CD14-positive monocyte (primary cell): ENCODE measurements around the gene MUSK. TPM values are rescaled to one million over a fixed set of nuclear protein-coding genes. Genes with fewer than 3 reads are reported as not detected.

Experiments used
- DNase-seq, 3 donors: peaks; one replicate each; pipeline ENCODE4 v3.0.0-alpha.2; 2011 to 2022
- H2AFZ ChIP-seq: 2 replicates; pipeline ENCODE4 v1.6.0; 2012; ENCODE audit warnings: mild to moderate bottlenecking, low read depth, low read length, inconsistent platforms; ENCODE audit not compliant: insufficient read depth, poor library complexity, severe bottlenecking
- H3K27ac ChIP-seq, 2 donors: 1 replicate in 1 of 2; 2 replicates in 1 of 2; pipeline ENCODE4 v1.5.1; 2012 to 2013; ENCODE audit warnings: low read length in 2 of 2, control low read depth in 1 of 2, inconsistent platforms in 1 of 2, low read depth in 1 of 2, mild to moderate bottlenecking in 1 of 2
- H3K27me3 ChIP-seq, 2 donors: one replicate each; pipeline versions ENCODE4 v1.6.0 to v1.6.1; 2011 to 2013; ENCODE audit warnings: low read length in 2 of 2; ENCODE audit not compliant: control insufficient read depth in 2 of 2, insufficient read depth in 2 of 2
- H3K36me3 ChIP-seq, 2 donors: replicated peaks in 1 of 2; 1 replicate in 1 of 2; 2 replicates in 1 of 2; pipeline versions ENCODE4 v1.5.1 to v1.6.1; 2012 to 2013; ENCODE audit warnings: low read length in 2 of 2, control low read depth in 1 of 2, inconsistent platforms in 1 of 2, mild to moderate bottlenecking in 1 of 2; ENCODE audit not compliant: insufficient read depth in 2 of 2, control insufficient read depth in 1 of 2
- H3K4me1 ChIP-seq, 2 donors: 1 replicate in 1 of 2; 2 replicates in 1 of 2; pipeline versions ENCODE4 v1.5.1 to v1.6.1; 2012 to 2013; ENCODE audit warnings: low read length in 2 of 2, control low read depth in 1 of 2, inconsistent platforms in 1 of 2, mild to moderate bottlenecking in 1 of 2, moderate library complexity in 1 of 2; ENCODE audit not compliant: insufficient read depth in 2 of 2, control insufficient read depth in 1 of 2
- H3K4me2 ChIP-seq: replicated peaks from 2 replicates; pipeline ENCODE3; 2012; ENCODE audit warnings: low read length, moderate library complexity, mild to moderate bottlenecking; ENCODE audit not compliant: poor library complexity, severe bottlenecking; ENCODE audit errors: extremely low read depth
- H3K4me3 ChIP-seq, 3 experiments: fragments of 200-600 bp in 1 of 3; sonication (generic) in 1 of 3; replicated peaks in 1 of 3; 1 replicate in 2 of 3; 2 replicates in 1 of 3; pipeline ENCODE4 v1.5.1; 2011 to 2013; ENCODE audit warnings: low read length in 3 of 3, mild to moderate bottlenecking in 3 of 3, control low read depth in 2 of 3, low read depth in 2 of 3, inconsistent platforms in 1 of 3, moderate library complexity in 1 of 3
- H3K79me2 ChIP-seq: 2 replicates; pipeline ENCODE4 v1.6.0; 2012; ENCODE audit warnings: mild to moderate bottlenecking, control low read depth, inconsistent platforms, low read length, moderate library complexity; ENCODE audit not compliant: insufficient read depth
- H3K9ac ChIP-seq: 2 replicates; pipeline ENCODE4 v1.6.0; 2017; ENCODE audit warnings: low read length, mild to moderate bottlenecking; ENCODE audit not compliant: insufficient read depth, poor library complexity, severe bottlenecking
- H3K9me3 ChIP-seq, 2 donors: replicated peaks in 1 of 2; 1 replicate in 1 of 2; 2 replicates in 1 of 2; pipeline versions ENCODE4 v1.5.1 to v1.6.1; 2012 to 2013; ENCODE audit warnings: low read length in 2 of 2, control low read depth in 1 of 2; ENCODE audit not compliant: control insufficient read depth in 1 of 2, insufficient read depth in 1 of 2
- H4K20me1 ChIP-seq: 2 replicates; pipeline ENCODE4 v1.6.0; 2012; ENCODE audit warnings: mild to moderate bottlenecking, low read length, control low read depth, moderate library complexity; ENCODE audit not compliant: insufficient read depth
- H3K27ac Mint-ChIP-seq, 7 donors: one replicate each; pipeline ENCODE4 v1.8.0; 2020; ENCODE audit warnings: mild to moderate bottlenecking in 7 of 7, mixed read lengths in 7 of 7, moderate library complexity in 6 of 7, inconsistent platforms in 2 of 7
- H3K27me3 Mint-ChIP-seq, 3 donors: one replicate each; pipeline ENCODE4 v1.8.0; 2021 to 2022; ENCODE audit warnings: low read depth in 3 of 3, mild to moderate bottlenecking in 3 of 3, mixed read lengths in 3 of 3, moderate library complexity in 3 of 3, inconsistent platforms in 1 of 3
- H3K36me3 Mint-ChIP-seq, 2 donors: one replicate each; pipeline ENCODE4 v1.8.0; 2020; ENCODE audit warnings: mixed read lengths in 2 of 2, inconsistent platforms in 1 of 2, mild to moderate bottlenecking in 1 of 2
- H3K4me1 Mint-ChIP-seq: one replicate; pipeline ENCODE4 v1.8.0; 2020; ENCODE audit warnings: mild to moderate bottlenecking, mixed read lengths
- H3K4me3 Mint-ChIP-seq, 2 donors: one replicate each; pipeline ENCODE4 v1.8.0; 2020; ENCODE audit warnings: mild to moderate bottlenecking in 2 of 2, mixed read lengths in 2 of 2, moderate library complexity in 1 of 2
- H3K9me3 Mint-ChIP-seq, 7 donors: one replicate each; pipeline ENCODE4 v1.8.0; 2020 to 2022; ENCODE audit warnings: mixed read lengths in 7 of 7, mild to moderate bottlenecking in 6 of 7, moderate library complexity in 6 of 7, inconsistent platforms in 2 of 7
- WGBS: methylation state at CpG from one replicate; pipeline ENCODE4 v1.1.5; 2013; ENCODE audit warnings: missing lambda C conversion rate; ENCODE audit not compliant: insufficient coverage; 5-methylcytosine and 5-hydroxymethylcytosine counted together
- intact Hi-C, 2 donors: fragments of 100-400 bp; cut with micrococcal nuclease; formaldehyde crosslinking; loops; one replicate each; pipeline versions ENCODE4 v1.15.0 to v1.15.1; 2023
- polyA plus RNA-seq, 3 donors: library from polyadenylated mRNA; depleted of rRNA in 1 of 3; unstranded in 2 of 3; stranded (reverse) in 1 of 3; fragments of 300-500 nt in 2 of 3; fragments of >200 nt in 1 of 3; fragmentation: Illumina TruSeq in 2 of 3; gene quantifications; 1 replicate in 2 of 3; 2 replicates in 1 of 3; pipeline ENCODE4 v1.2.3, GENCODE V29; 2012 to 2021
- TF ChIP-seq, protein P1 (sequence below): fragments of 200-600 bp; IDR thresholded peaks from one replicate; pipeline ENCODE4 v1.8.0; 2022; ENCODE audit warnings: antibody characterized with exemption, mild to moderate bottlenecking

Gene MUSK
- polyA plus RNA-seq, 3 donors: not detected

DNA sequence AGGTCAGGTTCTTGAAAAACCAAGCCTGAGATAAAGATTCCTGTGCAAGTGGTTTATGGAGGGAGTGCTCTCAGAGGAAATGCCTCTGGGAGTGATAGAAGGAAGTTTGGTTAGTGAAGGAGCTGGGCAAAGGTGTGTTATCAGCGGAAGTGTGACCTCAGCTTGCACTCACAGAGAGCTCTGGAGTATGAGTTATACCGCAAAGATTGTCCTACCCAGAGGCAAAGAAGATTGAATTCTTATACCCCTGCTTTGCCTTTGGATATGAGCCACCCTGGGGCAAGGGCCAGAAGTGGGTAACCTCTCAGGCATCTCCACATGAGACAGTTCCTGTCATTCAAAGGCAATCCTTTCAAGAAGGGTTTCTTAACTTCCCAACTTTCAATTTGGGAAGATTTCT is 145.6 kb downstream of the MUSK start:
- Mint-ChIP-seq H3K27ac (no peak overlapping the region), H3K9me3 (peaks cover 2 to 13% (median 5%) of the 10 kb centered on the region in 7 donors), H3K27me3 (peaks cover 0 to 2% (median 0%) of the 10 kb centered on the region in 3 donors), H3K36me3 (no peaks in the 10 kb centered on the region), H3K4me1 (peaks cover 5% of the 10 kb centered on the region), H3K4me3 (no peak overlapping the region)
- no peak overlapping the region for H3K4me2 ChIP-seq
- no peak overlapping the region for H3K27ac ChIP-seq
- H3K9me3 ChIP-seq: no peaks in the 10 kb centered on the region
- TF ChIP-seq, protein P1, sequence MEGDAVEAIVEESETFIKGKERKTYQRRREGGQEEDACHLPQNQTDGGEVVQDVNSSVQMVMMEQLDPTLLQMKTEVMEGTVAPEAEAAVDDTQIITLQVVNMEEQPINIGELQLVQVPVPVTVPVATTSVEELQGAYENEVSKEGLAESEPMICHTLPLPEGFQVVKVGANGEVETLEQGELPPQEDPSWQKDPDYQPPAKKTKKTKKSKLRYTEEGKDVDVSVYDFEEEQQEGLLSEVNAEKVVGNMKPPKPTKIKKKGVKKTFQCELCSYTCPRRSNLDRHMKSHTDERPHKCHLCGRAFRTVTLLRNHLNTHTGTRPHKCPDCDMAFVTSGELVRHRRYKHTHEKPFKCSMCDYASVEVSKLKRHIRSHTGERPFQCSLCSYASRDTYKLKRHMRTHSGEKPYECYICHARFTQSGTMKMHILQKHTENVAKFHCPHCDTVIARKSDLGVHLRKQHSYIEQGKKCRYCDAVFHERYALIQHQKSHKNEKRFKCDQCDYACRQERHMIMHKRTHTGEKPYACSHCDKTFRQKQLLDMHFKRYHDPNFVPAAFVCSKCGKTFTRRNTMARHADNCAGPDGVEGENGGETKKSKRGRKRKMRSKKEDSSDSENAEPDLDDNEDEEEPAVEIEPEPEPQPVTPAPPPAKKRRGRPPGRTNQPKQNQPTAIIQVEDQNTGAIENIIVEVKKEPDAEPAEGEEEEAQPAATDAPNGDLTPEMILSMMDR: no peak
- H3K4me1 ChIP-seq: no peaks in the 10 kb centered on the region
- no peaks in the 10 kb centered on the region for H3K27me3 ChIP-seq
- no peak for DNase-seq
- no peak overlapping the region for H3K4me3 ChIP-seq
- intact Hi-C loops: no loop called here
- no peaks in the 10 kb centered on the region for H3K36me3 ChIP-seq
- H3K79me2 ChIP-seq: no peaks in the 10 kb centered on the region
- no peaks in the 10 kb centered on the region for H4K20me1 ChIP-seq
- WGBS: 100% methylated on average over 2 of the region's 2 CpGs
- no peak overlapping the region for H3K9ac ChIP-seq
- no peak overlapping the region for H2AFZ ChIP-seq

DNA sequence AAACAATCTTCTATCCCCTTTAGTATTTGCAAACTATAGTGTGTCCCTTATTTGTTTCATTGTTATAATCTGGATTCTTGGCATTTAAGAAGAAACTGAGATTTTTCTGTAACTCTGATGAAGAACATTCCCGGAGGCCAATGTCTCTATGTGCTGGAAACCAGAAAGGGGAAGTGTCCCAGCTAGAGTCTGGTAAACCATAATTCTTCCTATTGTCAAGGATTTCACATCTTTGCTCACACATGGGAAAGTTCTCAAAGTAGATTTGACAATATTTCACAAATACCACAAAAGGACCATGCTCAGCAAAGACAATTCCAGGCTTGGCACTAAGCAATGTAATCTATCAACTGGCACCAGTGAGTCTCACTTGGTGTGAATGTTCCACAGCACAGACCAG is 146.8 kb downstream of the MUSK start:
- Histone ChIP-seq H3K36me3 (no peaks in the 10 kb centered on the region), H3K9ac (no peak overlapping the region), H3K9me3 (no peaks in the 10 kb centered on the region), H3K27ac (no peak overlapping the region), H3K79me2 (no peaks in the 10 kb centered on the region), H3K4me1 (no peaks in the 10 kb centered on the region), H3K27me3 (no peaks in the 10 kb centered on the region), H2AFZ (no peak overlapping the region), H4K20me1 (no peaks in the 10 kb centered on the region), H3K4me2 (no peak overlapping the region), H3K4me3 (no peak overlapping the region)
- Mint-ChIP-seq H3K36me3 (no peaks in the 10 kb centered on the region), H3K9me3 (peaks cover 2 to 13% (median 5%) of the 10 kb centered on the region in 7 donors), H3K4me3 (no peak overlapping the region), H3K4me1 (peaks cover 4% of the 10 kb centered on the region), H3K27ac (no peak overlapping the region), H3K27me3 (peaks cover 0 to 4% (median 0%) of the 10 kb centered on the region in 3 donors)
- WGBS: 0% methylated on average over 1 of the region's 1 CpG
- TF ChIP-seq, protein P1: no peak
- intact Hi-C loops: no loop called here
- DNase-seq: peak in 1 of 3 donors; percentile 5
